GM19468 (cell line): ENCODE data around the gene ANO6.
"Not testable (repeated sequence)": the region's sequence is repeated elsewhere in the genome, so short reads cannot be mapped to it uniquely, and the experiment has no call there.

Source experiments
- ATAC-seq: cut with Tn5 transposase; IDR thresholded peaks from one replicate; pipeline ENCODE4 v1.9.1; 2021; ENCODE audit warnings: mild to moderate bottlenecking, moderate library complexity, moderate number of reproducible peaks; ENCODE audit not compliant: unreplicated experiment; ENCODE audit errors: extremely low read depth

Gene ANO6, protein sequence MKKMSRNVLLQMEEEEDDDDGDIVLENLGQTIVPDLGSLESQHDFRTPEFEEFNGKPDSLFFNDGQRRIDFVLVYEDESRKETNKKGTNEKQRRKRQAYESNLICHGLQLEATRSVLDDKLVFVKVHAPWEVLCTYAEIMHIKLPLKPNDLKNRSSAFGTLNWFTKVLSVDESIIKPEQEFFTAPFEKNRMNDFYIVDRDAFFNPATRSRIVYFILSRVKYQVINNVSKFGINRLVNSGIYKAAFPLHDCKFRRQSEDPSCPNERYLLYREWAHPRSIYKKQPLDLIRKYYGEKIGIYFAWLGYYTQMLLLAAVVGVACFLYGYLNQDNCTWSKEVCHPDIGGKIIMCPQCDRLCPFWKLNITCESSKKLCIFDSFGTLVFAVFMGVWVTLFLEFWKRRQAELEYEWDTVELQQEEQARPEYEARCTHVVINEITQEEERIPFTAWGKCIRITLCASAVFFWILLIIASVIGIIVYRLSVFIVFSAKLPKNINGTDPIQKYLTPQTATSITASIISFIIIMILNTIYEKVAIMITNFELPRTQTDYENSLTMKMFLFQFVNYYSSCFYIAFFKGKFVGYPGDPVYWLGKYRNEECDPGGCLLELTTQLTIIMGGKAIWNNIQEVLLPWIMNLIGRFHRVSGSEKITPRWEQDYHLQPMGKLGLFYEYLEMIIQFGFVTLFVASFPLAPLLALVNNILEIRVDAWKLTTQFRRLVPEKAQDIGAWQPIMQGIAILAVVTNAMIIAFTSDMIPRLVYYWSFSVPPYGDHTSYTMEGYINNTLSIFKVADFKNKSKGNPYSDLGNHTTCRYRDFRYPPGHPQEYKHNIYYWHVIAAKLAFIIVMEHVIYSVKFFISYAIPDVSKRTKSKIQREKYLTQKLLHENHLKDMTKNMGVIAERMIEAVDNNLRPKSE

DNA sequence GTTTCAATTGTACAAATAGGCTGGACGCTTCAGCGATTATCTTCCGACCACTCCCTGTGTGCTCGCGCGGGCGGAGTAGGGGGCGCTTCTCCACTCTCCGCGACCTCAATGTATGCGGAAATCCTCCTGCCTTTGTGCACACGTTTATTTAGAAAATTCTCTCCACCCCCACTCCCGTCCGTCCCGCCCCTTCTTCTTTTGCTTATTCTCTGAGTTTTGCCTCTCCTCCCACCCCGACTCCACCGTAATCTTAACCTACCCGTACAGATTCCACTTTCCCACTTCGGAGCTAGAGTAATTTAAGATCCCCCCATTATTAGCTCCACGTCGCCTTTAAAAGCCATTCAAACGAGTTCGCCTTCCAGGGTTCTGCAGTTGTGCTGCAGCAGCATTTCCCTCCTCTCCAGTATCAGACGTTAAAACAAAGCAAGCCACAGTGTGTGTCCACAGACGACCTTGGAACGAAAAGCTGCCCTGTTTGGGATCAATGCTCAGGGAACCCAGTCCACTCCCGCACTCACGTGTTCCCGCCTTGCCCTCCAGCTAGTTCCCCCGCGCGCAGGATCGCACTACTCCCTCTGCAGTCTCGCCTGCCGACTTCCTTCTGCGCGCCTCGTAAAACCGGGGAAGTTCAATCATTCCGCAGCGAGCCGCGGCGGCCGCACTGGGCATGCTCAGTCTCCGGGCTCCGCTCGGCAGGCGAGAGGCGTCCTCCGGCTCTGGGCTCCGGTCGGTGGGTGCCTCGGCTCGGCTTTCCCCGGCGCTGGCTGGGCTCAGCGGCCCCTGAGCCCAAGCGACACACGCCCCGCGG, at the start of gene ANO6:
ANO6 (plus strand) TSS at position 677 of the 811 bp plus-strand sequence. CDS start 227 bp downstream, outside the sequence.
- ATAC-seq = peak; percentile 53

DNA sequence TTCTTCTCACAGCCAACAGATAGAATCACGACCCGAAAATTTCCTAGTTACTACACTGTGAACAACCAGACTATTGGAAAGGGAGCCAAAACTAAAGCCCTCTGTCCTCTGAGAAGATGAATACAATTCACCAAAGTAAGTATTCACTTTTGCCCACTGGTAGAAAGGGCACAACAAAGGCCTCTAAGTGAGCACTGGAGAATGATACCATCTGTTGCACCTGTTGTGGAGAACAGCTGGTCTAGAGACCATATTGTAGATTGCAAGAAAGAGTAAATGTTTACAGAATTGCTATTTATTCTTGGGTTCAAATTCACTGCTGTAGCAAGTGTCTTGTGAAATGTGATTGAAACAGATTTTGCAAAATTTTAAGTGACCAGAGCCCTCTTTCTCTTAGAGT, 46.9 kb upstream of the ANO6 start:
- ATAC-seq = no peak

DNA sequence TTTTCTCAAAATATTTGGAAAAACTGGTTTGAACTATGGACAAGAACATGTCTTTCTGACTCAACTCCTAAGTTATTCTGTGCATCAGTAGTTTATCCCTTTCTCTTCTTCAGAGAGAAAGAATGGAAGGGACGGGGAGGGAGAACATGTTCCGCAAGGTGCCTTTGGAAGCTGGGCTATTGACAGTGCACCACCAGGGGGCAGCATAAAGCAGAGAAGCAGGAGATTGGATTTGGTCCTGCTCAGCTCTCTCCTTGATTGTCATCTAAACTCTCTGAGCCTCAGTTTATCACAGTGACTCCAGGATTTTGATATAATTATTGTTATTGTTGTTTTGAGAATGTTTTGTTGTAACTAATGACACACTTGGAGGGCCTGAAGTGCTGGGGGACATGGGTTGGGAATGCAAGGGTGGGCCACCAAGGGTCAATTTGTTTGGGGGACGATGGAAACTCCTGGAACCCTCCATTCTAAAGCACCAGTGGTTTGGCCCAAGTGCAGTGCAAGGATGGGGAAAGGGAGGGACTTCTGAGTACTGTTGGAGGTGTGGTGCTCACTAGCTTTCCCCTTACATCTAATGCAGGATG, 45.3 kb upstream of the ANO6 start:
- peak; percentile 77 for ATAC-seq

DNA sequence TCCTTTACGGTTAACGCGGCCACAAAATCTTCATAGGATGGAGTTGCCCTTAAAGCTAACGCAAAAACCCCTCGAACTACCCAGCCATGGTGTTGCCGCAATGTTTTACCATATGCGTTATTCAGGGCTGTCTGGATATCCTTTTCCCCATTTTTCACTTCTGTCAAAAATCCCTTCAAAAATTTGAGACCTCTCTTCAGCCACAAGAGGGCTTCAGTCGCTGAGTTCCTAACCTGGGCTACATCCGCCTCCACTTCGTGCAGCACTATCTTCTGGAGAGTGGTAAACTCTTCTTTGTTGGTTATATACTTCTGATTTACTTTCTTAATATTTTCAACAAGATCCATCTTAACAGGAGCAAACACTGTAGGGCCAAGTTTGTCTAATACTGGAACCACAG, 42.6 kb upstream of the ANO6 start:
- not testable (repeated sequence) for ATAC-seq

DNA sequence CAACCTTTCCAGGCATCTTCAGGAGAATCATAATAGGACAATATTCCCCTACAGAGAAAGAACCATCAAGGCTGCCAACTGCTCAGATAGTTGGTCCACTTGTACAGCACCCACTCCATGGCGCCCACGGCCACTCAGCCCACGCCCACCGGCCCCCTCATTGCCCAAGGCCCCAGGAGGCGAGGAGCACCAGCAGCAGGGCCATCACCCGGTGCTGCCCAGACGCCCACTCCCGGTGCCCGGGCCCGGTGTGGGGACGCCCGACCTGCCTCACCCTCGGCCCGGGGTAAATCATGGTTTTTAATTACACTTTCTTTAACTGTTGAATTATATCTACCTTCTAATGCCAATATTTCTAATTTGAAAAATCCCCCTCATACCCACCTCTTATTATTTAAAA, 41.3 kb upstream of the ANO6 start:
- ATAC-seq = no peak

DNA sequence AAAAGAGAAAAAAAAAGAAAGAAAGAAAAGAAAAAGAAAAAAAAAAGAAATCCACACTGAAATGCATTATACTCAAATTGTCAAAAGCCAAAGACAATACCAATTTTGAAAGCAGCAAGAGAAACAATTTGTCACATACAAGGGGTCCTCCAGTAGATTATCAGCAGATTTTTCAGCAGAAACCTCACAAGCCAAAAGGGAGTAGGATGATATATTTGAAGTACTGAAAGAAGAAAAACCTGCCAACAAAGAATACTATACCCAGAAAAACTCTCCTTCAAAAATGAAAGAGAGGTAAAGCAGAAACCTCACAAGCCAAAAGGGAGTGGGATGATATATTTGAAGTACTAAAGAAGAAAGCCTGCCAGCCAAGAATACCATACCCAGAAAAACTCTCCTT, 37.1 kb upstream of the ANO6 start:
- ATAC-seq = no peak

DNA sequence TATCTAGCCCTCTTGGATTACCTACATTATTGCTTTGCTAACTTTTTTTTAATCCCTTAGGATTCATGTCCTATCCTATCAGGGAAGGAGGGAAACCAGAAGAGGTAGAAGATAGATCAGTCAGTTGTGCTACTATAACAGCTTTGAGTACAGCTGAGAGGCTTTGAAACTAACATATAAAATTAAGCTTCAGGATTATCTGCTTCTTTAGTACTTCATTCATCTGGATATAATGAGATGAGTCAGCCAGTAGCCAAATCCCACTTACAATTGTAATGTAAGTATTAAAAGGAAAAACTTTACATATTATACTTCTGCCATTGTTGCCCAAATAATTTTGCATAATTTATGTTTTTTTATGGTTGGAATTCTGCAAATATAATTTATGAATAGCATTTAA, 33.4 kb upstream of the ANO6 start:
- no peak for ATAC-seq

DNA sequence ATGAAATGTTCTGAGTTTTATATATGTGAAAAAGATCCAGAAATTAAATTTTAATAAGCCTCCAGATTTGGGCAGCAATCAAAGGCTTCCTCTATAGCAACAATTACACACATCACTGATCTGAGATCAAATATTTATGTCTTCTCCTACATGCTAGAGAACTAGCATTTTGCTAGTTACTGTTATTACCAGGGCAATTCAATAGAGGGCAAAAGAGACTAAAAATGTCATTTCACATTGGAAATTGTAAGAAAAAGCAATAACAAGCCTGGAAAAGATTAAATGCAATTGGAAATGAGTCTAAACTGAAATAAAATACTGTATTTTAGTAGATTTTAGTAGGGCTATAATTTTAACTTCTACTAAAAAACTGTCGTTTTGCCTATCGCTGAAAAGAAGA, 32.6 kb upstream of the ANO6 start:
- ATAC-seq = no peak

DNA sequence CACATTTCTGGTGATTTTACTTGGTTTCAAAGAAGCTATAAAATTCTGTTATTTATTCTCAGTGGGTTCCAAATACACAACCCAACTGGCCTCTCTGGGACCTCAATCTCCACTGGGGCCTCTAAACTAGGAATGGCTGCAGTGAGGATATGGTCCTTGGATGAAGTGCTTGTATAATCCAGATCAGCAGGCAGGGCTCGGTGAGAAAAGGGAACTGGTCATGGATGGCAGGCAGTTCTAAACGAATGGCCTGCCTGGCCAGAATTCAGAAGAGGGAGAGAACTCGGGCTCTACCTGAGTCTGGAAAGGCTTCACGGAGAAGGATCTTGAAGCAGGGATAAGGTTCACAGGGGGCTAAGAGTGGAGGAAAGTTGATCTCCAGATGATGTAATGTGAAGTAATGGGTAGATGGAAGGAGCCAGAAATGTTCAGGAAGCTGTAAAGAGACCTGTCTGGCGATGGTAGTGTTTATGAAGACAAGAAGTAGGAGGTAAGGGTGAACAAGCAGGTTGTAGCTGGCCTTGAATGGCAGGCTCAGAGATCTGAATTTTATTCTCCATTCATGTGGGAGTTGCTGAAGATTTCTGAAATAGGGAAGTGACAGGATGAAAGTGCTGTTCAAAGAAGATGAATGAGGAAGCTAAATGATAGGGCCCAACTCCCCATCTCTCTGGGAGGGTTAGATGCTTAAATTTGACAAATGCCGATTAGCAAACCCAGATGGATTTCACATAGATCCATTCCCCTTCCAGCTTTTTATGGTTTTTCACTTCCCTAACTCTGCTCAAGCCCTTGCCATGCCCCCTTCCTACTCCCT, 31.5 kb upstream of the ANO6 start:
- ATAC-seq = no peak

DNA sequence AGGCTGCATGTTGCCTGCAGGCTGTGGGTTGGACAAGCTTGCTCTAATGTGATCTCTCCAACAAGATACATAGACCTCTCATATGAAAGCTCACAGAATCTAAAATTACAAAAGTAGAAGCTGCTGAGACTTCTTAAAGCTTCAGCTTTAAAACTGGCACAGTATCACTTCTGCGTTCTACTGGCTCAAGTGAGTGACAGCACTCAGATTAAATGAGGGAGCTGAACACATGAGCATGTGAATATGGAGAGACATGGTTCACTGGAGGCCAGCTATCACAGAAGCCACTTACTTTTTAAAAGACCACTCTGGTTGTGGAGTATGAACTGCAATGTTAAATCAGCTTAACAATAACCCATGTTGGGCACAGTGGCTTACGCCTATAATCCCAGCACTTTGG, 29.1 kb upstream of the ANO6 start:
- no peak for ATAC-seq

DNA sequence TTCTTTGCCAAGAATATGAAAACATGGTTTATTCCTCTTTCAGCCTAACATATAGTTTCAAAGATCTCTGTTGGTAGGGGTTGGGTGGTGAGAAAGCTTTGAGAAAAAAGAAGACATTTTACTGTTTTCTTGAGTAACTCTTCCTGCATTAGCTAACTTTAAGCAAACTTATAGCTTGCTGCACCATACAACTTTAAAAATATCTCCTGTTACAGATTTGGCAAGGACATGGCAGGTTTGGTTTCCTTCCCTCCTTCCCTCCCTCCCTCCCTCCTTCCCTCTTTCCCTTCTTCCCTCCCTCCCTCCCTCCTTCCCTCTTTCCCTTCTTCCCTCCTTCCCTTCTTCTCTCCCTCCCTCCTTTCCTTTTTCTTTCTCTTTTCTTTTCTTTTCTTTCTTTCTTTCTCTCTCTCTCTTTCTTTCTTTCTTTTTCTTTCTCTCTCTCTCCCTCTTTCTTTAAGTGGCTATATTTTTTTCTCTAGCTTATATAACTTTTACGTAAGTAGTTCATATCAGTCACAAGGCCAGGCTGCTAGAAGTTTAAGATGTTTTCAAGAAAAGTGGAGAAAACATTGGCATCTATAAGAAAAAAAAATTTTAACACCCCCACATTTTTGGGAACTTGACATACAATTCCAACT, 26.0 kb upstream of the ANO6 start:
- no peak for ATAC-seq

DNA sequence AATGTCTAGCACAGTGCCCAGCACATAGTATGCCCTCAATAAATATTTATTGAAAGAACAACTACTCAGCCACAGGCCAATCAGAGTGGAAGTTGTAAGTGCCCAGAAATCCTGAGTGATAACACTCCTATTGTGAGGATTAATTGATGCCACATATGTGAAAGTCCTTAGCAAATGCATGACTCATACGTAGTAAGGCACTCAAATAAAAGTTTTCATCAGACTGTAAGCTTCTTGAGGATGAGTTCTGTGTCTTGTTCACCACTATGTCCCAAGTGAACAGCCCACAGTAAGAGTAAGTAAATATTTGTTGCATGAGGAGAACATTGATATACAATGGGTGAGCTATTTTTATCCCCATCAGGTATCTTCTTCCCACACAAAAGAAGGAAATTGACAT, 24.7 kb upstream of the ANO6 start:
- ATAC-seq = no peak

DNA sequence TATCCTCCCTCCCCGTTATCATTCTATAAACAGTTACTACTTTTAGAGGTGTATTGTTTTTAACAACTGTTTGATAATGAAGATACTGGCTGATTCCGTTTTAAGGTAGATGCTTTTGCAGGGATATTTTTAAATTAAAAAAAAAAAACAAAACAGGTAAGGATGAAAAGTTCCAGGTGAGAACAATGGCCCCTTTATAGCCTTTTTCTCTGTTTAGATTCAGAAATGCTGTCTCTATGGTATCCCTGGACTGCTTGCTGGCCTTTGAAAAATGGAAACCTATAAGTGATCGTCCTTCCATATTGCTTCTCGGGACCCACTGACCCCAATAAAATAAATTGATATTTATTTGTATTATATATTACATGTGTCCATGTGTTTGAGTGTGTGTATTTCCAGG, 23.2 kb upstream of the ANO6 start:
- no peak for ATAC-seq

DNA sequence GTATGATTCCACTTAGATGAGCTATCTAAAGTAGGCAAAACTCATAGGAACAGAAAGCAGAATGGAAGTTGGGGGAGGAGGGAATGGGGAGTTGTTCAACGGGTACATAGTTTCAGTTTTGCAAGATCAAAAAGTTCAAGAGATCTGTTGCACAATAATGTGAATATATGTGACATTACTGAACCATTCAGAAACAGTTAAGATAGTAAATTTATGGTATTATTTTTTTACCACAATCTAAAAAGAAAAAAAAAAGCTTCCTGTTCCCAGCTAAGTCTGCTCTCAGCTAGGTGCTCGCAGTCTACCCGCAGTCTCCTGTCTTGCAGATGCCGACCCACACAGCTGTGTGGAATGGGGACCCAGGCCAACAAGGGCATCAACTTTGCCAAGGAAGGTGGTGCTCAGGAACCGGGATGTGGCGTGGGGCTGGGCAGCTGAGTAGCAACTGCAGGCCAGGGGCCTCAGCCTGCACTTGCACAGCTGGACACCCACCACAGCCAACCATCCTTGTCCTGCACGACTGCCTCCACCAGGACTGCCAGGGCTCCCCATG, 15.3 kb upstream of the ANO6 start:
- ATAC-seq = no peak

DNA sequence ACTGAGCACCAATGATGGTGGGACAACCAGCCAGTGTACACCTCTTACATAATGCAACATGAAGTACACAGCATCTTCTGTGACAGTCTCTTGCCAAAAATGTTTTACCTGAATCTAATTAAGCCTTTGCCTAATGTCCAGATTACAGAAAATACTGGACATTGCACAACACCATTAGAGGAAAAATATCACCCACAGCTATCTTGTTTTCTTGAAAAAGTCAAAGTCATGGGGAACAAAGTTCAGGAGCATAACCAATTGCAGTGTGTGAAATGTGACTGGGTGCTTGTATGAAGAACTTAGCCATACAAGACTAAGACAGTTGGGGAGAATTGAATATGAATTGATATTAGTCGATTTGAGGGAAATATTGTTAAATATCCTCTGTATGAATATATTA, 12.1 kb upstream of the ANO6 start:
- no peak for ATAC-seq

DNA sequence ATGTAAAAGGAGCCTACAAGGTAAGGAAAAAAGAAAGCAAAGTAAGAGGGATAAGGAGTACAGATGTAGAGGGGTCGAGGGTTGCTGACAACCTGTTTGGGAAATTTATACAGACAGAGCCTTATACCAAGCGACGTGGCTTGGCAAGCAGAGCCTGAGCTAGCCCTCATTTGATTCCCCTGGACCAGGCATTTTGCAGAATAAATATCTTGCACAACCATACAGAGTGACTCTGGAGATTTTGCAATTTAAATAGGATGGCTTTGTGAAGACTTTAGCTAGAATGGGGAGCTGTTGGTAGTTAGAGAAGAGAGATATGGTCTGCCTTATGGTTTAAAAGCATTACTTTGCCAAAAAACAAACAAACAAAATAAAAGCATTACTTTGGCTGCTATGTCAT, 11.1 kb upstream of the ANO6 start:
- no peak for ATAC-seq

DNA sequence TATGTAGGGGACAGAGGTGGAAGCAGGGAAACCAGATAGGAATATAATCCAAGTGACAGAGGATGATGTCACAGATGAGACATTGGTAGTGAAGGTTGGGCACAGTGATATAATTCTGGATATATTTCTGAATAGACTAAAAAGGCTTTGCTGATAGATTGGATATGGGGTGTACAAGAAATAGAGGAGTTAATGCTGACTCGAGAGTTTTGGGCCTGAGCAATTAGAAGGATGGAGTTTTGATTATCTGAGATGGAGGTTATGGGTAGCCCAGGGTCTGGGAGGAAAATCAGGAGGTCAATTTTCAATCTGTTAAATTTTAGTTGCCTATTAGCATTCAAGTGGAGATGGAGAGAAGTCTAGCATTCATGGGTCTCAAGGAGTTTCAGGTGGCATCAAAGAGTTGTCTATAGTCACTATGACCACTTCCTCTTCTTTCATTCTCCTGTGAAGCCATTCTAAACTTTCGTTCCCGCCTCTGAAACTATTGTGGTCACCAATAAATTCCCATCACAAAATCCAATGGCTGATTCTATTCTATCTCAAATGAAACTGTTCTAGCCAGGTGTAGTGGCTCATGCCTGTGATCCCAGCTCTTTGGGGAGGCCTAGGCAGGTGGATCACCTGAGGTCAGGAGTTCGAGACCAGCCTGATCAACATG, 10.6 kb upstream of the ANO6 start:
- peak; percentile 55 for ATAC-seq
